Measurements from ENCODE around the gene MPEG1. TPM values are rescaled to one million over a fixed set of nuclear protein-coding genes. Genes with fewer than 3 reads are reported as not detected.

MPEG1 gene
- total and polyA plus RNA-seq, 5 donors from 2014 or later = 0.07 to 1.8 (median 0.26) TPM; not detected in 1

GRCh38 chr11:59253001-59253400, 40.3 kb upstream of the MPEG1 start:
- H3K4me1 ChIP-seq (ENCODE audit: control insufficient read depth, insufficient read depth, low read length, poor library complexity, severe bottlenecking) = no peaks in the 10 kb centered on the region
- no peak overlapping the region for H3K27ac ChIP-seq (ENCODE audit: insufficient read depth, low read length, poor library complexity, severe bottlenecking)
- peaks cover 0 to 2% (median under 1%) of the 10 kb centered on the region in 4 donors for H3K4me1 Mint-ChIP-seq
- no peaks in the 10 kb centered on the region for H3K36me3 Mint-ChIP-seq
- no peaks in the 10 kb centered on the region for H3K36me3 ChIP-seq (ENCODE audit: control insufficient read depth, insufficient read depth, low read length)
- no peaks in the 10 kb centered on the region for H3K27me3 ChIP-seq (ENCODE audit: control insufficient read depth, insufficient read depth, low read length)
- H3K9me3 ChIP-seq (ENCODE audit: control insufficient read depth in 2 of 2, low read length in 2 of 2) = no peaks in the 10 kb centered on the region
- H3K4me3 ChIP-seq (ENCODE audit: low read depth, low read length) = no peak overlapping the region
- DNase-seq = no peak
- H3K4me3 Mint-ChIP-seq = no peak overlapping the region
- H3K27me3 Mint-ChIP-seq = peaks cover 8% of the 10 kb centered on the region
- peaks cover 0 to 2% (median 0%) of the 10 kb centered on the region in 7 donors for H3K9me3 Mint-ChIP-seq
- no peak for ATAC-seq (ENCODE audit: low read depth in 2 of 2)
- no peak overlapping the region for H3K27ac Mint-ChIP-seq

- no peaks in the 10 kb centered on the region for H3K36me3 Mint-ChIP-seq
- ATAC-seq (ENCODE audit: low read depth in 2 of 2) (no peak), DNase-seq (no peak)
- peaks cover 0 to 8% (median 7%) of the 10 kb centered on the region in 4 donors for H3K4me1 Mint-ChIP-seq
- Histone ChIP-seq H3K27ac (ENCODE audit: insufficient read depth, low read length, poor library complexity, severe bottlenecking) (no peak overlapping the region), H3K4me3 (ENCODE audit: low read depth, low read length) (no peak overlapping the region), H3K27me3 (ENCODE audit: control insufficient read depth, insufficient read depth, low read length) (no peaks in the 10 kb centered on the region), H3K36me3 (ENCODE audit: control insufficient read depth, insufficient read depth, low read length) (no peaks in the 10 kb centered on the region), H3K4me1 (ENCODE audit: control insufficient read depth, insufficient read depth, low read length, poor library complexity, severe bottlenecking) (no peaks in the 10 kb centered on the region), H3K9me3 (ENCODE audit: control insufficient read depth in 2 of 2, low read length in 2 of 2) (no peaks in the 10 kb centered on the region)
- no peak overlapping the region for H3K4me3 Mint-ChIP-seq
- H3K27me3 Mint-ChIP-seq = peaks cover 12% of the 10 kb centered on the region
- no peaks in the 10 kb centered on the region for H3K9me3 Mint-ChIP-seq
- no peak overlapping the region for H3K27ac Mint-ChIP-seq
Observed at GRCh38 chr11:59249535-59249934, 36.8 kb upstream of the MPEG1 start.

GRCh38 chr11:59247531-59248227, 35.0 kb upstream of the MPEG1 start:
- peaks cover 0 to 8% (median 7%) of the 10 kb centered on the region in 4 donors for H3K4me1 Mint-ChIP-seq
- H3K27me3 ChIP-seq (ENCODE audit: control insufficient read depth, insufficient read depth, low read length) = no peaks in the 10 kb centered on the region
- H3K9me3 ChIP-seq (ENCODE audit: control insufficient read depth in 2 of 2, low read length in 2 of 2) = no peaks in the 10 kb centered on the region
- H3K27ac Mint-ChIP-seq = no peak overlapping the region
- H3K27ac ChIP-seq (ENCODE audit: insufficient read depth, low read length, poor library complexity, severe bottlenecking) = no peak overlapping the region
- H3K36me3 ChIP-seq (ENCODE audit: control insufficient read depth, insufficient read depth, low read length) = no peaks in the 10 kb centered on the region
- no peak overlapping the region for H3K4me3 Mint-ChIP-seq
- H3K4me1 ChIP-seq (ENCODE audit: control insufficient read depth, insufficient read depth, low read length, poor library complexity, severe bottlenecking) = no peaks in the 10 kb centered on the region
- ATAC-seq (ENCODE audit: low read depth in 2 of 2) = no peak
- DNase-seq = no peak
- H3K9me3 Mint-ChIP-seq = no peaks in the 10 kb centered on the region
- peaks cover 11% of the 10 kb centered on the region for H3K27me3 Mint-ChIP-seq
- H3K36me3 Mint-ChIP-seq = no peaks in the 10 kb centered on the region
- no peak overlapping the region for H3K4me3 ChIP-seq (ENCODE audit: low read depth, low read length)

- DNase-seq (no peak), ATAC-seq (ENCODE audit: low read depth in 2 of 2) (no peak)
- peaks cover 18% of the 10 kb centered on the region for H3K27me3 Mint-ChIP-seq
- Histone ChIP-seq H3K9me3 (ENCODE audit: control insufficient read depth in 2 of 2, low read length in 2 of 2) (no peaks in the 10 kb centered on the region), H3K36me3 (ENCODE audit: control insufficient read depth, insufficient read depth, low read length) (no peaks in the 10 kb centered on the region), H3K27ac (ENCODE audit: insufficient read depth, low read length, poor library complexity, severe bottlenecking) (no peak overlapping the region), H3K4me3 (ENCODE audit: low read depth, low read length) (no peak overlapping the region), H3K27me3 (ENCODE audit: control insufficient read depth, insufficient read depth, low read length) (no peaks in the 10 kb centered on the region), H3K4me1 (ENCODE audit: control insufficient read depth, insufficient read depth, low read length, poor library complexity, severe bottlenecking) (no peaks in the 10 kb centered on the region)
- no peak overlapping the region for H3K4me3 Mint-ChIP-seq
- H3K9me3 Mint-ChIP-seq = peaks cover 0 to 2% (median 0%) of the 10 kb centered on the region in 7 donors
- H3K4me1 Mint-ChIP-seq = peaks cover 0 to 7% (median 7%) of the 10 kb centered on the region in 4 donors
- H3K27ac Mint-ChIP-seq = no peak overlapping the region
- no peaks in the 10 kb centered on the region for H3K36me3 Mint-ChIP-seq
Observed at GRCh38 chr11:59243633-59244032, 30.9 kb upstream of the MPEG1 start.

- Histone ChIP-seq H3K4me1 (ENCODE audit: control insufficient read depth, insufficient read depth, low read length, poor library complexity, severe bottlenecking) (no peaks in the 10 kb centered on the region), H3K36me3 (ENCODE audit: control insufficient read depth, insufficient read depth, low read length) (no peaks in the 10 kb centered on the region), H3K27ac (ENCODE audit: insufficient read depth, low read length, poor library complexity, severe bottlenecking) (no peak overlapping the region), H3K9me3 (ENCODE audit: control insufficient read depth in 2 of 2, low read length in 2 of 2) (no peaks in the 10 kb centered on the region), H3K27me3 (ENCODE audit: control insufficient read depth, insufficient read depth, low read length) (no peaks in the 10 kb centered on the region), H3K4me3 (ENCODE audit: low read depth, low read length) (no peak overlapping the region)
- Mint-ChIP-seq H3K9me3 (peaks cover 0 to 13% (median 8%) of the 10 kb centered on the region in 7 donors), H3K27ac (no peak overlapping the region), H3K4me1 (no peaks in the 10 kb centered on the region), H3K36me3 (no peaks in the 10 kb centered on the region), H3K4me3 (no peak overlapping the region), H3K27me3 (peaks cover 24% of the 10 kb centered on the region)
- DNase-seq = no peak
- no peak for ATAC-seq (ENCODE audit: low read depth in 2 of 2)
Observed at GRCh38 chr11:59240322-59240721, 27.6 kb upstream of the MPEG1 start.

GRCh38 chr11:59226396-59226795, 13.7 kb upstream of the MPEG1 start:
- ATAC-seq (ENCODE audit: low read depth in 2 of 2) (no peak), DNase-seq (no peak)
- H3K36me3 Mint-ChIP-seq = no peaks in the 10 kb centered on the region
- Histone ChIP-seq H3K27ac (ENCODE audit: insufficient read depth, low read length, poor library complexity, severe bottlenecking) (no peak overlapping the region), H3K27me3 (ENCODE audit: control insufficient read depth, insufficient read depth, low read length) (peaks cover 2% of the 10 kb centered on the region), H3K9me3 (ENCODE audit: control insufficient read depth in 2 of 2, low read length in 2 of 2) (no peaks in the 10 kb centered on the region), H3K36me3 (ENCODE audit: control insufficient read depth, insufficient read depth, low read length) (no peaks in the 10 kb centered on the region), H3K4me1 (ENCODE audit: control insufficient read depth, insufficient read depth, low read length, poor library complexity, severe bottlenecking) (no peaks in the 10 kb centered on the region), H3K4me3 (ENCODE audit: low read depth, low read length) (no peak overlapping the region)
- H3K27ac Mint-ChIP-seq = no peak overlapping the region
- H3K9me3 Mint-ChIP-seq = peaks cover 0 to 5% (median 1%) of the 10 kb centered on the region in 7 donors
- H3K4me1 Mint-ChIP-seq = no peaks in the 10 kb centered on the region
- no peak overlapping the region for H3K4me3 Mint-ChIP-seq
- H3K27me3 Mint-ChIP-seq = no peaks in the 10 kb centered on the region

GRCh38 chr11:59225017-59225416, 12.3 kb upstream of the MPEG1 start:
- Histone ChIP-seq H3K36me3 (ENCODE audit: control insufficient read depth, insufficient read depth, low read length) (no peaks in the 10 kb centered on the region), H3K27me3 (ENCODE audit: control insufficient read depth, insufficient read depth, low read length) (no peaks in the 10 kb centered on the region), H3K9me3 (ENCODE audit: control insufficient read depth in 2 of 2, low read length in 2 of 2) (no peaks in the 10 kb centered on the region), H3K4me1 (ENCODE audit: control insufficient read depth, insufficient read depth, low read length, poor library complexity, severe bottlenecking) (no peaks in the 10 kb centered on the region), H3K27ac (ENCODE audit: insufficient read depth, low read length, poor library complexity, severe bottlenecking) (no peak overlapping the region), H3K4me3 (ENCODE audit: low read depth, low read length) (no peak overlapping the region)
- Mint-ChIP-seq H3K27ac (no peak overlapping the region), H3K36me3 (no peaks in the 10 kb centered on the region), H3K4me3 (no peak overlapping the region), H3K27me3 (no peaks in the 10 kb centered on the region), H3K4me1 (no peaks in the 10 kb centered on the region), H3K9me3 (peaks cover 0 to 1% (median 0%) of the 10 kb centered on the region in 7 donors)
- no peak for DNase-seq
- no peak for ATAC-seq (ENCODE audit: low read depth in 2 of 2)

GRCh38 chr11:59224351-59224928, 11.7 kb upstream of the MPEG1 start:
- DNase-seq = no peak

More at GRCh38 chr11:59224351-59224928, 11.7 kb upstream of the MPEG1 start:
- Histone ChIP-seq H3K9me3 (ENCODE audit: control insufficient read depth in 2 of 2, low read length in 2 of 2) (no peaks in the 10 kb centered on the region), H3K27ac (ENCODE audit: insufficient read depth, low read length, poor library complexity, severe bottlenecking) (no peak overlapping the region), H3K4me3 (ENCODE audit: low read depth, low read length) (no peak overlapping the region), H3K36me3 (ENCODE audit: control insufficient read depth, insufficient read depth, low read length) (no peaks in the 10 kb centered on the region), H3K4me1 (ENCODE audit: control insufficient read depth, insufficient read depth, low read length, poor library complexity, severe bottlenecking) (no peaks in the 10 kb centered on the region), H3K27me3 (ENCODE audit: control insufficient read depth, insufficient read depth, low read length) (no peaks in the 10 kb centered on the region)
- no peaks in the 10 kb centered on the region for H3K27me3 Mint-ChIP-seq
- H3K36me3 Mint-ChIP-seq = no peaks in the 10 kb centered on the region
- no peak for ATAC-seq (ENCODE audit: low read depth in 2 of 2)
- peaks cover 0 to 1% (median 0%) of the 10 kb centered on the region in 7 donors for H3K9me3 Mint-ChIP-seq
- peak overlapping the region in 1 of 3 donors; percentile 7 for H3K27ac Mint-ChIP-seq
- no peaks in the 10 kb centered on the region for H3K4me1 Mint-ChIP-seq
- H3K4me3 Mint-ChIP-seq = no peak overlapping the region

Data from CD4-positive, CD25-positive, alpha-beta regulatory T cell (primary cell).